ENCODE data around the gene ADAMTSL1.

- no peak for TF ChIP-seq TAF1 (IDR thresholded peaks at IDR 0.05; ENCODE audit: low read depth)
- TF ChIP-seq POLR2AphosphoS5 (IDR thresholded peaks at IDR 0.05), result no peak
- TF ChIP-seq EP300 (conservative IDR thresholded peaks at IDR 0.05; ENCODE audit: poor library complexity, severe bottlenecking), result no peak
These were observed 134.4 kb downstream of the ADAMTSL1 start for GRCh38 chr9:18608371-18608770.

Measured in neural cell (in vitro differentiated cells).